Measurements from ENCODE around the gene FBXO45. TPM values are rescaled to one million over a fixed set of nuclear protein-coding genes. Genes with fewer than 3 reads are reported as not detected.

The FBXO45 gene
- total and polyA plus RNA-seq, 10 of the 15 experiments (the other 5 are each of a cell fraction or from before 2014, with no cell fraction given) = 4.0 to 17.3 (median 11.8) TPM

- no peaks in the 10 kb centered on the region for H3K79me2 ChIP-seq (ENCODE audit: control insufficient read depth, insufficient read depth, low read length)
- H4K20me1 ChIP-seq (ENCODE audit: control insufficient read depth, insufficient read depth) = no peaks in the 10 kb centered on the region
- ATAC-seq (no peak), DNase-seq (ENCODE audit: low read depth, low spot score) (no peak), FAIRE-seq (no peak)
- BruUV-seq (replicated peaks) = no TSS peak
- RAD21 ChIA-PET (ENCODE audit: unreplicated experiment) = no interaction called here
- H3K36me3 ChIP-seq (ENCODE audit: control insufficient read depth in 2 of 2, insufficient read depth in 2 of 2, low read length in 1 of 2) = no peaks in the 10 kb centered on the region
- H3K9ac ChIP-seq (ENCODE audit: control insufficient read depth, insufficient read depth, low read length) = no peak overlapping the region
- H3K27me3 ChIP-seq (replicated peaks in 1 of 2; ENCODE audit: control insufficient read depth in 2 of 2, insufficient read depth in 2 of 2, low read length in 1 of 2) = no peaks in the 10 kb centered on the region
- SMC1A ChIA-PET (ENCODE audit: uncharacterized antibody, unreplicated experiment) = interaction anchor here (0.8 to 1.1 kb wide), 3 partner anchors 10 to 26 kb away, joined by 3 to 4 read pairs (median 4); no protein-coding TSS in a partner anchor
- H3K4me2 ChIP-seq (ENCODE audit: control insufficient read depth, insufficient read depth) = no peak overlapping the region
- in situ Hi-C loops (cut with MboI) (no loop called here), intact Hi-C loops (cut with micrococcal nuclease; ENCODE audit: unreplicated experiment) (no loop called here)
- 100% methylated on average over 5 of the region's 5 CpGs for WGBS (ENCODE audit: insufficient coverage, insufficient replicate concordance, low lambda C conversion rate, missing lambda C conversion rate)
- no peak overlapping the region for H3K4me3 ChIP-seq
- no peak overlapping the region for H3K27ac ChIP-seq (ENCODE audit: control insufficient read depth, insufficient read depth)
- no peaks in the 10 kb centered on the region for H3K9me3 ChIP-seq (replicated peaks; ENCODE audit: control insufficient read depth, insufficient read depth, low read length)
- CTCF ChIA-PET = interaction anchor here (1.3 to 2.4 kb wide), 2 partner anchors 10 to 66 kb away, joined by 4 to 7 read pairs; no protein-coding TSS in a partner anchor
- H2AFZ ChIP-seq (ENCODE audit: control insufficient read depth, low read depth, low read length) = no peak overlapping the region
- POLR2A ChIA-PET = interaction anchor here (2.4 kb wide), 1 partner anchor 13 kb away, joined by 7 read pairs; no protein-coding TSS in a partner anchor
- H3K4me1 ChIP-seq (ENCODE audit: control insufficient read depth, insufficient read depth, low read length) = peaks cover 10% of the 10 kb centered on the region; the same call in 1 of the 2 replicates
- TF ChIP-seq BACH1 (IDR thresholded peaks at IDR 0.05; ENCODE audit: borderline replicate concordance) (no peak), ZBTB4 (CRISPR knock-in tag; IDR thresholded peaks at IDR 0.05) (no peak), PML (IDR thresholded peaks at IDR 0.05; ENCODE audit: low read length) (no peak), MEF2A (IDR thresholded peaks at IDR 0.05; ENCODE audit: insufficient read depth, low read depth, low read length) (no peak), ZNF384 (IDR thresholded peaks at IDR 0.05; ENCODE audit: borderline replicate concordance, low read depth, low read length) (no peak), RELB (IDR thresholded peaks at IDR 0.05; ENCODE audit: low read depth) (no peak), SIX5 (IDR thresholded peaks at IDR 0.05; ENCODE audit: low read depth, low read length, severe bottlenecking) (no peak), FOS (IDR thresholded peaks at IDR 0.05; ENCODE audit: borderline replicate concordance, extremely low read depth, insufficient read length) (no peak), CREB1 (IDR thresholded peaks at IDR 0.05; ENCODE audit: low read depth) (no peak), SUZ12 (IDR thresholded peaks at IDR 0.05; ENCODE audit: unreplicated experiment) (no peak), PBX3 (IDR thresholded peaks at IDR 0.05; ENCODE audit: insufficient replicate concordance, low read depth, low read length) (no peak), RFX5 (IDR thresholded peaks at IDR 0.05; ENCODE audit: low read depth, low read length) (no peak)
Observed at GRCh38 chr3:196619223-196619622, 50.8 kb downstream of the FBXO45 start.
